Lung (tissue), 12 donors: ENCODE measurements around the gene ANTXRL. TPM values are rescaled to one million over a fixed set of nuclear protein-coding genes. Genes with fewer than 3 reads are reported as not detected.

Experiments
- ATAC-seq: fragments of 200-7000 bp; cut with Tn5 transposase; one replicate; pipeline ENCODE4 v1.9.1; 2020; ENCODE audit warnings: moderate number of reproducible peaks; ENCODE audit not compliant: insufficient read depth, low FRiP score
- DNase-seq, 3 donors: peaks; one replicate each; pipeline ENCODE4 v3.0.0-alpha.2; 2013 to 2017
- H3K27ac ChIP-seq, 2 donors: one replicate each; pipeline ENCODE4 v1.5.1; 2013; ENCODE audit warnings: mild to moderate bottlenecking in 2 of 2, moderate library complexity in 2 of 2, control low read depth in 1 of 2, inconsistent platforms in 1 of 2, low read depth in 1 of 2, low read length in 1 of 2
- H3K27me3 ChIP-seq, 3 donors: one replicate each; pipeline ENCODE4 v1.5.1; 2013; ENCODE audit warnings: low read length in 2 of 3; ENCODE audit not compliant: control insufficient read depth in 3 of 3, insufficient read depth in 3 of 3
- H3K36me3 ChIP-seq, 4 donors: one replicate each; pipeline ENCODE4 v1.5.1; 2013; ENCODE audit warnings: low read length in 4 of 4, mild to moderate bottlenecking in 1 of 4, moderate library complexity in 1 of 4; ENCODE audit not compliant: control insufficient read depth in 4 of 4, insufficient read depth in 4 of 4
- H3K4me1 ChIP-seq, 5 donors: one replicate each; pipeline ENCODE4 v1.5.1; 2013; ENCODE audit warnings: low read length in 5 of 5, mild to moderate bottlenecking in 2 of 5, moderate library complexity in 1 of 5; ENCODE audit not compliant: control insufficient read depth in 5 of 5, insufficient read depth in 5 of 5
- H3K4me3 ChIP-seq: one replicate; pipeline ENCODE4 v1.5.1; 2013; ENCODE audit warnings: mild to moderate bottlenecking, control low read depth, moderate library complexity
- H3K9ac ChIP-seq, 2 donors: one replicate each; pipeline ENCODE4 v1.5.1; 2013; ENCODE audit warnings: low read length in 2 of 2, control low read depth in 1 of 2; ENCODE audit not compliant: insufficient read depth in 1 of 2
- H3K9me3 ChIP-seq, 4 donors: one replicate each; pipeline ENCODE4 v1.5.1; 2013; ENCODE audit warnings: low read length in 3 of 4, mild to moderate bottlenecking in 1 of 4, moderate library complexity in 1 of 4; ENCODE audit not compliant: control insufficient read depth in 4 of 4, insufficient read depth in 3 of 4
- CTCF ChIP-seq: IDR thresholded peaks from 2 replicates; pipeline ENCODE4 v1.5.1; 2012; ENCODE audit warnings: mild to moderate bottlenecking; ENCODE audit errors: control extremely low read depth, extremely low read depth
- WGBS, 2 donors: extraction: QIAGEN DNeasy Blood & Tissue Kit; methylation state at CpG; one replicate each; pipeline ENCODE4 v1.1.7; 2013; 5-methylcytosine and 5-hydroxymethylcytosine counted together
- polyA plus RNA-seq, 2 donors: library from polyadenylated mRNA; stranded (reverse); fragments of 200-250 nt; gene quantifications; one replicate each; pipeline ENCODE4 v1.2.1, GENCODE V29; 2013
- total RNA-seq, 2 donors: library from RNA; depleted of rRNA in 1 of 2; stranded (reverse); fragments of >200 nt in 1 of 2; gene quantifications; one replicate each; pipeline ENCODE4 v1.2.1, GENCODE V29; 2014 to 2021
- donor health status: control.
- donor health status: control.
- donor health status: Bipolar disorder and iron deficiency.
- donor health status: healthy.
- donor health status: DM: yes; HTN: yes; CAD: no.

Gene ANTXRL
- total and polyA plus RNA-seq, 4 donors: not detected

GRCh38 chr10:46306516-46307184 lies 19.9 kb downstream of the ANTXRL start:
- 67 to 81% methylated on average over 5 of the region's 5 CpGs for WGBS, 2 donors

GRCh38 chr10:46307281-46308112 lies 20.7 kb downstream of the ANTXRL start:
- DNase-seq (no peak), ATAC-seq (no peak)
- 95 to 96% methylated on average over 10 of the region's 10 CpGs for WGBS, 2 donors
- TF ChIP-seq CTCF: no peak
- H3K4me1 ChIP-seq: no peaks in the 10 kb centered on the region
- H3K9ac ChIP-seq: no peak overlapping the region
- no peak overlapping the region for H3K4me3 ChIP-seq
- no peaks in the 10 kb centered on the region for H3K27me3 ChIP-seq
- no peaks in the 10 kb centered on the region for H3K36me3 ChIP-seq
- H3K27ac ChIP-seq: no peak overlapping the region
- H3K9me3 ChIP-seq: no peaks in the 10 kb centered on the region

More at GRCh38 chr10:46306516-46307184, 19.9 kb downstream of the ANTXRL start:
- Histone ChIP-seq H3K4me3 (no peak overlapping the region), H3K27me3 (no peaks in the 10 kb centered on the region), H3K9ac (no peak overlapping the region), H3K27ac (no peak overlapping the region), H3K4me1 (no peaks in the 10 kb centered on the region), H3K36me3 (no peaks in the 10 kb centered on the region), H3K9me3 (no peaks in the 10 kb centered on the region)
- TF ChIP-seq CTCF: no peak
- DNase-seq (no peak), ATAC-seq (no peak)

GRCh38 chr10:46308113-46308415 lies 21.3 kb downstream of the ANTXRL start:
- H3K4me1 ChIP-seq: no peaks in the 10 kb centered on the region
- no peak for ATAC-seq
- H3K9me3 ChIP-seq: no peaks in the 10 kb centered on the region
- no peaks in the 10 kb centered on the region for H3K36me3 ChIP-seq
- no peak overlapping the region for H3K4me3 ChIP-seq
- no peak overlapping the region for H3K27ac ChIP-seq
- H3K27me3 ChIP-seq: no peaks in the 10 kb centered on the region
- no peak for DNase-seq
- WGBS, 2 donors: 85 to 97% methylated on average over 4 of the region's 4 CpGs
- no peak overlapping the region for H3K9ac ChIP-seq
- TF ChIP-seq CTCF: no peak
